H9 (cell line): ENCODE data around the gene KPNA2. TPM values are rescaled to one million over a fixed set of nuclear protein-coding genes. Genes with fewer than 3 reads are reported as not detected.
A peak's percentile ranks its signal among the peaks of the same experiment; 100 is the strongest.
"Not testable (repeated sequence)": the region's sequence is repeated elsewhere in the genome, so short reads cannot be mapped to it uniquely, and the experiment has no call there.

Experiments used
- DNase-seq: peaks from one replicate; pipeline ENCODE4 v3.0.0-alpha.2; 2017
- H2AFZ ChIP-seq: one replicate; pipeline ENCODE4 v1.6.1; 2013; ENCODE audit warnings: mild to moderate bottlenecking, low read length, control low read depth, moderate library complexity
- H2AK5ac ChIP-seq: 2 replicates; pipeline ENCODE4 v1.6.1; 2013; ENCODE audit warnings: low read length, control low read depth, mixed read lengths; ENCODE audit not compliant: insufficient read length
- H2BK120ac ChIP-seq: one replicate; pipeline ENCODE4 v1.6.1; 2013; ENCODE audit warnings: low read depth, mild to moderate bottlenecking, low read length, control low read depth, inconsistent platforms; ENCODE audit not compliant: poor library complexity, severe bottlenecking
- H2BK12ac ChIP-seq: 2 replicates; pipeline ENCODE4 v1.6.1; 2013; ENCODE audit warnings: low read length, control low read depth, mixed read lengths, low read depth; ENCODE audit not compliant: insufficient read length
- H2BK15ac ChIP-seq: 2 replicates; pipeline ENCODE4 v1.6.1; 2013; ENCODE audit warnings: low read depth, low read length, control low read depth
- H2BK20ac ChIP-seq: one replicate; pipeline ENCODE4 v1.6.1; 2013; ENCODE audit warnings: low read depth, mild to moderate bottlenecking, low read length, control low read depth, inconsistent platforms; ENCODE audit not compliant: poor library complexity, severe bottlenecking
- H2BK5ac ChIP-seq: 2 replicates; pipeline ENCODE4 v1.6.1; 2013; ENCODE audit warnings: low read length, control low read depth, mixed read lengths; ENCODE audit not compliant: insufficient read length
- H3K14ac ChIP-seq: 2 replicates; pipeline ENCODE4 v1.6.1; 2013; ENCODE audit warnings: low read length, control low read depth; ENCODE audit not compliant: insufficient read depth
- H3K18ac ChIP-seq: 2 replicates; pipeline ENCODE4 v1.6.1; 2013; ENCODE audit warnings: low read depth, mild to moderate bottlenecking, mixed read lengths, low read length, control low read depth; ENCODE audit not compliant: insufficient read length
- H3K23ac ChIP-seq: 2 replicates; pipeline ENCODE4 v1.6.1; 2013; ENCODE audit warnings: low read length, control low read depth, mixed read lengths, low read depth; ENCODE audit not compliant: insufficient read length
- H3K23me2 ChIP-seq: 2 replicates; pipeline ENCODE4 v1.6.1; 2013; ENCODE audit warnings: low read depth, mild to moderate bottlenecking, mixed read lengths, low read length, control low read depth; ENCODE audit not compliant: insufficient read length, poor library complexity, severe bottlenecking
- H3K27ac ChIP-seq: 2 replicates; pipeline ENCODE4 v1.5.1; 2013; ENCODE audit warnings: low read length, control low read depth, mixed read lengths, low read depth; ENCODE audit not compliant: insufficient read length
- H3K27me3 ChIP-seq: 2 replicates; pipeline ENCODE4 v1.6.1; 2013; ENCODE audit warnings: low read length, control low read depth, inconsistent platforms; ENCODE audit not compliant: insufficient read depth
- H3K4ac ChIP-seq: 2 replicates; pipeline ENCODE4 v1.6.1; 2013; ENCODE audit warnings: low read depth, mild to moderate bottlenecking, control low read depth, inconsistent platforms, low read length, moderate library complexity
- H3K4me1 ChIP-seq: 2 replicates; pipeline ENCODE4 v1.6.1; 2013; ENCODE audit warnings: low read length, control low read depth, inconsistent platforms; ENCODE audit not compliant: insufficient read depth
- H3K4me2 ChIP-seq: 2 replicates; pipeline ENCODE4 v1.6.1; 2013; ENCODE audit warnings: low read length, control low read depth, mixed read lengths; ENCODE audit not compliant: insufficient read length, insufficient read depth
- H3K56ac ChIP-seq: 2 replicates; pipeline ENCODE4 v1.6.1; 2013; ENCODE audit warnings: low read depth, mild to moderate bottlenecking, mixed read lengths, low read length, control low read depth; ENCODE audit not compliant: insufficient read length
- H3K79me1 ChIP-seq: 2 replicates; pipeline ENCODE4 v1.6.1; 2013; ENCODE audit warnings: low read depth, mild to moderate bottlenecking, moderate library complexity, low read length, control low read depth, inconsistent platforms; ENCODE audit not compliant: insufficient read depth, poor library complexity, severe bottlenecking
- H3K79me2 ChIP-seq: 2 replicates; pipeline ENCODE4 v1.6.1; 2013; ENCODE audit warnings: low read length, control low read depth, inconsistent platforms; ENCODE audit not compliant: insufficient read depth
- H3K9ac ChIP-seq: 2 replicates; pipeline ENCODE4 v1.6.1; 2013; ENCODE audit warnings: low read length, control low read depth, mixed read lengths; ENCODE audit not compliant: insufficient read length; ENCODE audit errors: extremely low read depth
- H3K9me3 ChIP-seq: one replicate; pipeline ENCODE4 v1.6.1; 2013; ENCODE audit warnings: low read depth, low read length, inconsistent platforms; ENCODE audit not compliant: control insufficient read depth
- H3T11ph ChIP-seq: one replicate; pipeline ENCODE4 v1.6.1; 2013; ENCODE audit warnings: mild to moderate bottlenecking, low read length, control low read depth, inconsistent platforms
- H4K20me1 ChIP-seq: one replicate; pipeline ENCODE4 v1.6.1; 2013; ENCODE audit not compliant: control insufficient read depth, insufficient read length, insufficient read depth
- H4K5ac ChIP-seq: 2 replicates; pipeline ENCODE4 v1.6.1; 2013; ENCODE audit warnings: low read depth, mild to moderate bottlenecking, mixed read lengths, low read length, control low read depth; ENCODE audit not compliant: insufficient read length
- H4K8ac ChIP-seq: replicated peaks from 2 replicates; pipeline ENCODE4 v1.6.1; 2013; ENCODE audit warnings: low read length, control low read depth, mixed read lengths, low read depth; ENCODE audit not compliant: insufficient read length
- H4K91ac ChIP-seq: 2 replicates; pipeline ENCODE4 v1.6.1; 2013; ENCODE audit warnings: low read depth, mild to moderate bottlenecking, moderate library complexity, mixed read lengths, low read length, control low read depth; ENCODE audit not compliant: insufficient read length
- H3K27ac Mint-ChIP-seq, 3 experiments: 2 replicates in 2 of 3; 3 replicates in 1 of 3; pipeline ENCODE4 v1.8.0; 2020 to 2021; ENCODE audit warnings: mixed read lengths in 3 of 3, mild to moderate bottlenecking in 1 of 3, moderate library complexity in 1 of 3
- H3K27me3 Mint-ChIP-seq: 2 replicates; pipeline ENCODE4 v1.8.0; 2021; ENCODE audit warnings: low read depth, mild to moderate bottlenecking, moderate library complexity, mixed read lengths
- H3K36me3 Mint-ChIP-seq, 3 experiments: 2 replicates in 2 of 3; 3 replicates in 1 of 3; pipeline ENCODE4 v1.8.0; 2020 to 2021; ENCODE audit warnings: low read depth in 3 of 3, mixed read lengths in 3 of 3; ENCODE audit not compliant: insufficient read depth in 1 of 3
- H3K4me1 Mint-ChIP-seq, 2 experiments: 2 replicates each; pipeline ENCODE4 v1.8.0; 2020; ENCODE audit warnings: mixed read lengths in 2 of 2
- H3K4me3 Mint-ChIP-seq, 2 experiments: 2 replicates in 1 of 2; 3 replicates in 1 of 2; pipeline ENCODE4 v1.8.0; 2020 to 2021; ENCODE audit warnings: mild to moderate bottlenecking in 2 of 2, mixed read lengths in 2 of 2, moderate library complexity in 1 of 2
- H3K9me3 Mint-ChIP-seq, 2 experiments: 2 replicates in 1 of 2; 3 replicates in 1 of 2; pipeline ENCODE4 v1.8.0; 2020; ENCODE audit warnings: mild to moderate bottlenecking in 2 of 2, mixed read lengths in 2 of 2, moderate library complexity in 1 of 2
- CTCF ChIP-seq: fragments of 200-600 bp; sonication (generic); conservative IDR thresholded peaks from 3 replicates; pipeline ENCODE4 v1.8.0; 2021; ENCODE audit warnings: antibody characterized with exemption, mild to moderate bottlenecking
- WGBS: extraction: QIAGEN DNeasy Blood & Tissue Kit; methylation state at CpG from one replicate; pipeline ENCODE4 v1.1.7; 2013; ENCODE audit warnings: missing lambda C conversion rate, low lambda C conversion rate, mixed read lengths; ENCODE audit not compliant: insufficient read length; ENCODE audit errors: extremely low coverage; 5-methylcytosine and 5-hydroxymethylcytosine counted together
- total RNA-seq: library from RNA; stranded (reverse); gene quantifications from 2 replicates; pipeline ENCODE4 v1.2.1, GENCODE V29; 2021

KPNA2 gene
- total RNA-seq, 1 experiment from 2014 or later, result 432 TPM

- H2BK15ac ChIP-seq, H3K14ac ChIP-seq, H2AFZ ChIP-seq, H4K91ac ChIP-seq, H3K79me2 ChIP-seq, H3K4me1 ChIP-seq, H4K8ac ChIP-seq, H3K23me2 ChIP-seq, H3K27ac ChIP-seq, H3K9ac ChIP-seq, H4K20me1 ChIP-seq, H3K9me3 Mint-ChIP-seq, H3K56ac ChIP-seq, H3K36me3 Mint-ChIP-seq, H3K27me3 ChIP-seq, H3K18ac ChIP-seq, H4K5ac ChIP-seq, H3K9me3 ChIP-seq, H2BK12ac ChIP-seq, H3K79me1 ChIP-seq, H3K27me3 Mint-ChIP-seq, H3T11ph ChIP-seq, H2BK120ac ChIP-seq, H3K4ac ChIP-seq, H2AK5ac ChIP-seq, H3K4me2 ChIP-seq, DNase-seq, H3K23ac ChIP-seq, H2BK20ac ChIP-seq, H2BK5ac ChIP-seq: not testable (repeated sequence)
- Mint-ChIP-seq H3K4me3 (peak overlapping the region in 1 of 2 experiments; percentile 4; a peak in 1 of 5 replicates), H3K4me1 (peaks cover 19 to 23% of the 10 kb centered on the region in 2 experiments), H3K27ac (peak overlapping the region in 1 of 3 experiments; percentile 59; a peak in 1 of 7 replicates)
- peak; percentile 53; the same call in 2 of the 3 replicates for TF ChIP-seq CTCF
- WGBS, result no CpG with 5 or more reads among the region's 15 CpGs
Measured at GRCh38 chr17:68022547-68022946, 13.0 kb upstream of the KPNA2 start.
